Left lung (tissue), 10 donors: Measurements from ENCODE around the gene HOXA2. TPM values are rescaled to one million over a fixed set of nuclear protein-coding genes. Genes with fewer than 3 reads are reported as not detected.

Experiments
- ATAC-seq: fragments of 200-7000 bp; cut with Tn5 transposase; one replicate; pipeline ENCODE4 v1.9.1; 2020; ENCODE audit warnings: moderate library complexity
- DNase-seq, 4 donors: peaks; one replicate each; pipeline ENCODE4 v3.0.0-alpha.2; 2013 to 2020
- H3K27ac ChIP-seq, 2 donors: fragments of 200-600 bp; sonication (generic) in 1 of 2; one replicate each; pipeline versions ENCODE4 v1.5.0 to v1.8.0; 2020 to 2021
- H3K27me3 ChIP-seq, 2 donors: fragments of 200-600 bp; sonication (generic) in 1 of 2; one replicate each; pipeline versions ENCODE4 v1.5.0 to v1.8.0; 2020 to 2021
- H3K36me3 ChIP-seq, 2 donors: fragments of 200-600 bp; sonication (generic) in 1 of 2; one replicate each; pipeline versions ENCODE4 v1.5.0 to v1.8.0; 2020 to 2021
- H3K4me1 ChIP-seq, 2 donors: fragments of 200-600 bp; one replicate each; pipeline ENCODE4 v1.8.0; 2021
- H3K4me3 ChIP-seq, 2 donors: fragments of 200-600 bp; sonication (generic) in 1 of 2; one replicate each; pipeline versions ENCODE4 v1.5.0 to v1.8.0; 2020 to 2021; ENCODE audit warnings: mild to moderate bottlenecking in 1 of 2
- H3K9me3 ChIP-seq, 2 donors: fragments of 200-600 bp; sonication (generic) in 1 of 2; one replicate each; pipeline versions ENCODE4 v1.5.0 to v1.8.0; 2020 to 2021
- intact Hi-C, 2 donors: fragments of 100-400 bp; cut with DNase I; formaldehyde crosslinking; loops; one replicate each; pipeline versions ENCODE4 v1.11.2 to v1.14.2; 2022
- polyA plus RNA-seq, 6 donors: library from polyadenylated mRNA; unstranded; fragments of 120-200 nt; gene quantifications; one replicate each; pipeline ENCODE4 v1.2.1, GENCODE V29; 2013; ENCODE audit not compliant: insufficient read length in 6 of 6
- total RNA-seq, 2 donors: library from RNA; stranded (reverse); fragmentation: NEBNext Ultra II Directional; extraction: Animal tissue kit (Norgen Biotek cat#: 25700); gene quantifications; one replicate each; pipeline ENCODE4 v1.2.1, GENCODE V29; 2021
- TF ChIP-seq, protein P1 (sequence below), 2 donors: fragments of 200-600 bp; sonication (generic) in 1 of 2; IDR thresholded peaks; one replicate each; pipeline versions ENCODE4 v1.5.0 to v1.8.0; 2021; ENCODE audit warnings: antibody characterized with exemption in 2 of 2
- donor health status: DM: no; HTN: yes; CAD: no.
- donor health status: DM: no; HTN: no; CAD: no.

HOXA2 gene
- total and polyA plus RNA-seq, 8 donors, result 0.61 to 19.6 (median 17.6) TPM

DNA sequence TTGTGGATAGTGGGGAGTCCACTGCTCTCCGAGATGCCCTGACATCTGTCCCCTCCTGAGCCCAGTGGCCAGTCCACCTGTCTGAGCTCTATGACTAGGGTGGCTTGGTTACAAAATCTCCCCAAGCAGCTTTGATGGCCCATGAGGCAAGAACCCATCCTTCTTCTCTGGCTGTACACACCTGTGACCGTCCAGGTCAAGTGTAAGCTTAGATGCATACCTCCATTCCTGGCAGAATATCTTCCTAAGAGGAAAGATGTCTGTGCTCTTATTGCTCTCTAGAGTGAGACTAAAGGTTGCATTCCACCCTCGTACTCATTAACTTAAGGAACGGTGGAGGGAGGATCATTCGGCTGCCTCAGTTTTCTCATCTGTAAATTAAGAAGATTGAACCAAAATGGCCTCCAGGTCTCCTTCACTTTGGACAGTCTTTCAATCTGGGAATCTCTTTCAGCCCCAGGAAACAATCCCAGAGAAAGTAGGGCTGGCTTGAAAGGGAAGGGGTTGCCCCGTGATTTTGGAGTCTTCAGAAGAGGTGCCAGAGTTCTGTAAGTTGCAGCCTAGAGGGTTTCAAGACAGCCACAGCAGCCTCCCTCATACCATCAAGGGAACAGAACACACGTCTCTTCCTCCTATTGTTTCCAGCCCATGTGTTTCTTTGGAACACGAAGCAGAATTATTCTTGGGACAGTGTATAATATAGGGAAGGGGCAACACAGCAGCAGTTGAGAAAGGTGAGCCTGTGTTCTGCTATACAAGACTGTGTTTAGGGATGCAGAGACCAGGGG is 22.6 kb upstream of the HOXA2 start:
- no peak for ATAC-seq
- TF ChIP-seq, protein P1, sequence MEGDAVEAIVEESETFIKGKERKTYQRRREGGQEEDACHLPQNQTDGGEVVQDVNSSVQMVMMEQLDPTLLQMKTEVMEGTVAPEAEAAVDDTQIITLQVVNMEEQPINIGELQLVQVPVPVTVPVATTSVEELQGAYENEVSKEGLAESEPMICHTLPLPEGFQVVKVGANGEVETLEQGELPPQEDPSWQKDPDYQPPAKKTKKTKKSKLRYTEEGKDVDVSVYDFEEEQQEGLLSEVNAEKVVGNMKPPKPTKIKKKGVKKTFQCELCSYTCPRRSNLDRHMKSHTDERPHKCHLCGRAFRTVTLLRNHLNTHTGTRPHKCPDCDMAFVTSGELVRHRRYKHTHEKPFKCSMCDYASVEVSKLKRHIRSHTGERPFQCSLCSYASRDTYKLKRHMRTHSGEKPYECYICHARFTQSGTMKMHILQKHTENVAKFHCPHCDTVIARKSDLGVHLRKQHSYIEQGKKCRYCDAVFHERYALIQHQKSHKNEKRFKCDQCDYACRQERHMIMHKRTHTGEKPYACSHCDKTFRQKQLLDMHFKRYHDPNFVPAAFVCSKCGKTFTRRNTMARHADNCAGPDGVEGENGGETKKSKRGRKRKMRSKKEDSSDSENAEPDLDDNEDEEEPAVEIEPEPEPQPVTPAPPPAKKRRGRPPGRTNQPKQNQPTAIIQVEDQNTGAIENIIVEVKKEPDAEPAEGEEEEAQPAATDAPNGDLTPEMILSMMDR (IDR thresholded peaks at IDR 0.05), result no peak
- Histone ChIP-seq H3K27ac (peak overlapping the region; percentile 71 to 83), H3K27me3 (peaks cover 0 to 90% of the 10 kb centered on the region in 2 donors), H3K4me3 (no peak overlapping the region), H3K36me3 (no peaks in the 10 kb centered on the region), H3K4me1 (peaks cover 8 to 25% of the 10 kb centered on the region in 2 donors), H3K9me3 (no peaks in the 10 kb centered on the region)
- no peak for DNase-seq
- intact Hi-C loops, result no loop called here

DNA sequence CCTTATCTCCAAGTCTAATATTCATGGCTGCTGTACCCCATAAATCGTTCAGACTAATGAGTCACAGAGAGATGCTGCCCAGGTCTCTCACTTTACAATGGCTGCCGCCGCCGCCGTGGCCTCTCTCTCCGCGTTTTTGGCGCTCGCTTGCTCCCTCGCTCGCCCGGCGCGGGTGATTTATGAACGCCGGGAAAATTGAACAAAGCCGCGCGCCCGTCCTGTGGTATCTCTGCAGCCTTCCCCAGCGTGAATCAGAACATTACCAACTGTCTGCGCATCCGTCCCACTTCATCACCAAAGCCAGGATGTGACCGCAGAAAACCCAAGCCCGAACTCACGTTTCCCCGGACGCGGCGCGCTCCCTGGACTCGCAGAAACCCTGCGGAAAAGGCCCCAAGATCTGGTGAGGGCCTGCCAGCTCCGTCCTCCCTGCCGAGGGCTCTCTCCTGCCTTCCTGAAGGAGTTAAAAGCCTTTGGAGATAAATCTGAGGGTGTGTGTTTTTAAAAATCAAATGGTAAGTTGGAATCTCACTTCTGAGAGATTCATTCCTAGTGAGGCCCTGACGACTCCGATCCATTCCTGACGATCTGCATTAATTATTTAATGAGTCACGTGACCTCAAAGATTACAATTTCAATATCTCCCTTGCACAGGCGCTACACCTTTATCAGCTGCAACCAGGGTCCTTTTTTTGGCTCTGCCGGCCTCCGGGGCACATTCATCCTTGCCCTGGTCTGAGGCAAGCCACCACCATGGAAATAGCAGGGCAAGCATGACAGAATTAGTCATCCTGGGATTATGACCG is 21.8 kb upstream of the HOXA2 start:
- Histone ChIP-seq H3K4me1 (peaks cover 12 to 28% of the 10 kb centered on the region in 2 donors), H3K27ac (peak overlapping the region; percentile 71 to 83), H3K27me3 (peaks cover 0 to 89% of the 10 kb centered on the region in 2 donors), H3K36me3 (no peaks in the 10 kb centered on the region), H3K4me3 (peak overlapping the region in 1 of 2 donors; percentile 17), H3K9me3 (no peaks in the 10 kb centered on the region)
- ATAC-seq (peak; percentile 58), DNase-seq (peak in 1 of 4 donors; percentile 76)
- TF ChIP-seq, protein P1 (IDR thresholded peaks at IDR 0.05), result no peak
- intact Hi-C loops, result no loop called here

DNA sequence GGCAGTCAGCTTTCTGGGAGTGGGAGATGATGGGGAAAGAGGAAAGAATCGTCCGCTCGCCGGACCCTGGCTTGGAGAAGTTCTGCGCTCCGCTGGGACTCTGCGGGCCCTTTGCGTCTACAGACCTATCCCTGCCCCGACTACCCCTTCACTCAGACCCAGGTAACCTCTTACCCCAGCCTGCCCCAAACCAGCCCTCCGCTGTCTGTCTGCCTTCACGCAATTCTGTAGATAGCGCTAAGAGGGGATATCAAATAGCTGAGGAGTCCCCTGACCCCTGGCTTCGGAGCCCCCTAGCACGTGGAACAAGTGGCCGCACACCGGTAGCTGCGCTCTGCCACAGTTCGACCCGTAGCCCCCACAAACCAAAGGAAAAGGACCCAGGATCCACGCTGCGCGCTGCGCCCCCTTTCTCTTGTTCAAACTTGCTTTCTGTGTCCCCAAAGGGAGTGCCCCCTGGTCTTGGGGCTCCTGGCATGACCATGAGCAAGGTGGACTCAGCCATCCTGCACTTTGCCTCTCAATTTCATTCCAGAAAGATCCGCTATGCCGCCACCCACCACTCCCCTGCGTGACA is 21.1 kb upstream of the HOXA2 start:
- TF ChIP-seq, protein P1 (IDR thresholded peaks at IDR 0.05), result no peak
- Histone ChIP-seq H3K27me3 (peaks cover 2 to 89% of the 10 kb centered on the region in 2 donors), H3K4me3 (peak overlapping the region in 1 of 2 donors; percentile 17), H3K9me3 (no peaks in the 10 kb centered on the region), H3K36me3 (no peaks in the 10 kb centered on the region), H3K4me1 (peaks cover 12 to 28% of the 10 kb centered on the region in 2 donors), H3K27ac (peak overlapping the region; percentile 71 to 83)
- no peak for ATAC-seq
- intact Hi-C loops, result no loop called here
- DNase-seq, result no peak

DNA sequence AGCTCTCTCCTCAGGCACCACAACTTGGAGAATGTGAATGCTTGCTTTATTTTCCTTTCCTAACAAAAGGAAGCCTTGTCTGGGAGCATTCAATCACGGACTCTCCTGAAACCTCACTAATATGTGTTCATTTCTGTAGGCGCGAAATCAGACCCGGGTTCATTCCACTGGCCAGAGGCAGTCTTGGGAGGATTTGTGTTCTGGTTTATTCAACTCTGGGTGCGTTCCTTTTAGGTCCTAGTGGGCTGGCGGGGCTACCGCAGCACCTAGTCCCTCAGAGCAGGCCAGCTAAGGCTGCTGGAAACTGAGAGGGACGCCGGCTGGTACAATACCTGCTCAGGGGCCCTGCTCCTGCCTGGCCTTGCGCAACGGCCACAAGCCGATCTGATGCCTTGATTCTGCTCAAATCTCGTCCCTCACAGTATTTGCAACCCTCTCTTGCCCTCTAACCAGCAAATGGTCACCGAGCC is 20.6 kb upstream of the HOXA2 start:
- H3K36me3 ChIP-seq, result no peaks in the 10 kb centered on the region
- TF ChIP-seq, protein P1 (IDR thresholded peaks at IDR 0.05), result no peak
- H3K27me3 ChIP-seq, result peaks cover 2 to 88% of the 10 kb centered on the region in 2 donors
- ATAC-seq (no peak), DNase-seq (no peak)
- H3K4me1 ChIP-seq, result peaks cover 11 to 28% of the 10 kb centered on the region in 2 donors
- intact Hi-C loops, result no loop called here
- H3K27ac ChIP-seq, result peak overlapping the region; percentile 71 to 83
- H3K4me3 ChIP-seq, result peak overlapping the region in 1 of 2 donors; percentile 17
- H3K9me3 ChIP-seq, result no peaks in the 10 kb centered on the region
